Lung microvascular endothelial cell (primary cell): ENCODE data around the gene PHTF2. TPM values are rescaled to one million over a fixed set of nuclear protein-coding genes. Genes with fewer than 3 reads are reported as not detected.
A peak's percentile ranks its signal among the peaks of the same experiment; 100 is the strongest.
"Not testable (repeated sequence)": the region's sequence is repeated elsewhere in the genome, so short reads cannot be mapped to it uniquely, and the experiment has no call there.

Source experiments
- DNase-seq, 2 donors: peaks; one replicate each; pipeline versions ENCODE4 v3.0.0 to v3.0.0-alpha.2; 2010; ENCODE audit warnings: low read depth in 2 of 2
- total RNA-seq: library from RNA; depleted of rRNA; stranded (reverse); fragments of >200 nt; gene quantifications from 2 replicates; pipeline ENCODE4 v1.2.1, GENCODE V29; 2014

The PHTF2 gene
- total RNA-seq, 1 donor from 2014 or later = 7.7 TPM

DNA sequence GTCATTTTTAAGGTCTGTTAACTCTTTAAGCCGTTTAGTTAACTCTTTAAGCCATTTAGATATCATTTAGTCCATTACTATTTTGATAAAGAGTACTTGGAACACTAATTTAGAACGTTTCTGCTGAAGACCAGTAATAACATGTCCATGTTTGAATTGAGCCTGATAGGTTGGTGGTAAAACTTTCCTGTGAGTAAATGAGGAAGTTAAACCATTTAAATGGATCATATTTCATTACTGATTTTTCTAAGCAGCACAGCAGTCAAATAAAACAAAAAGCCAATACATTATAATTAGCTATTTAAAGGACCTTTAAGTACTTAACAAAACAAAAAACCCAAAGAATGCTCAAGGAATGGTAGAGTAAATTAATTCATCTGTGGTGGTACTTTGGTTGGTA lies 29.4 kb downstream of the PHTF2 start:
- no peak for DNase-seq

DNA sequence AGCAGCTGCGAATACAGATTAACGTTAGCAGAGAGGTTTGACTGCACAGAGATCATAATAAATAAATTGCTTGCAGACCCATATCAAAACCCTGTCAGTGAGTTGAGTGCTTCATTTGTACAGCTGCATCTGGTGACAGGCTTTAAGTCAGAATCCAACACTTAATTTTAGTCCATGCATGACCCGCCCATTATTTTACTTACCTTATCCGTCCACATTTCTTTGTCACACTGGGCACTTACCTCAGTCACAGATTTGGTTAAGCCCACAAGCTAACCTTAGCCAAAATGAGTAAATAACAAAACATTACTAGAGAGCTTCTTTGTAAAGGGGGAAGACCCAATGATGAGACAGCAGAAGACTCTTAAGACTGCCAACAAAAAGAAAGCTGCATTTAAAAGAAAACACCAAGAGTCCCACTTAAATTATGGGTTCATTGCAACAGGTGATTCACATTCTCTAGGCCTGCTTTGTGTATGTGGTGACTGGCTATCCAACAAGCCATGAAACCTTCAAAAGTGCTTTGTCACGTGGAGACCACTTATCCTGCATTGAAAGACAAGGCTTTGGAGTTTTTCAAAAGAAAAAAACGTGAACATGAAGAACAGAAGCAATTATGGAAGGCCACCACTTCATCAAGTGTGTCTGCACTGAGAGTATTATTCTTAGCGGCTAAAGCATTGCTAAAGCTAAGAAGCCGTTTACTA lies 32.2 kb downstream of the PHTF2 start:
- no peak for DNase-seq

DNA sequence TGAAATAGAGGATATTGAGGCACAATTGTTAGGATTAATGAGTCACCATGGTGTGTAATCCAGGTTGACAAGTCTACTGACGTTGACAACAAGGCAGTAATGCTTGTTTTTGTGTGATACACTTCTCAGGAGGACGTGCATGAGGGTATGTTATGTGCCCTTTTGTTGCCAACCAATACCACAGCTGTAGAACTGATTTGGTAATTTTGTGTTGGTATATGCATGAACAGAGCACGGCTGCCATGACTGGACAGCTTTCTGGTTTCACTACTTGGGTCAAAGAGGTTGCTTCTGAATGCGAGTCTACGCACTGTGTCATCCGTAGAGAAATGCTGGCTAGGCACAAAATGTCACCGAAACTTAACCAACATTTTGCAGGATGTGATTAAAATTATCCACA lies 32.9 kb downstream of the PHTF2 start:
- DNase-seq = no peak

DNA sequence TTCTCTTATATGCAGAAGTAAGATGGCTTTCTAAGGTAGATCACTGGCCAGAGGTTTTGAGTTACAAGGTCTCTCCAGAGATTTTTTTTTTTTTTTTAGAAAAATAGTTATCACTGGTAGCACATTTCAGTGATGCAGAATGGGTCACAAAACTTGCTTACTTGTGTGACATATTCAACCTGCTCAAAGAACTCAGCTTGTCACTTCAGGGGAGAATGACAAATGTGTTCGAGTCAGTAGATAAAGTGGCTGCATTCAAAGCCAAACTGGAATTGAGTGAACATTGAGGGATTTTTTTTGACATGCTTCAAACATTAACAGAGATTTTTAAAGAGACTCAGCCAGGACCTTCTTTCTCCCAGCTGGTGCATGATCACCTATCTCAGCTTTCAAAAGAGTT lies 33.4 kb downstream of the PHTF2 start:
- no peak for DNase-seq

DNA sequence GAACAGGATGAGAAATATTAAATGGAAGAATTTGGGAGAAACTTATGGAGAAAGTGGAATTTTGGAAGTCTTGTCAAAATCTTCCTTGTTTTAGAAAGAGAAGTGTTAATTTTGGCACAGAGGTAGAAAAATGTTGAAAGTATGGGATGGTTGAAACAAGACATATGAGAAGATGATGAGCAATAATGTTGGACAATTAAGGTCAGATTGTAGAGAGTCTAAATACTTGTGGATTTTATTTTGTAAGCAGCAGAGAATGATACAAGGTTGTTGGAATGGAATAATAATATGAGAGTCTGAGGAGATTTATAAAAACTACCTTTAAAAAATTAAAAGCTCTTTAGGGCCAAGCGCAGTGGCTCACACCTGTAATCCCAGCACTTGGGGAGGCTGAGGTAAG lies 34.6 kb downstream of the PHTF2 start:
- DNase-seq = no peak

DNA sequence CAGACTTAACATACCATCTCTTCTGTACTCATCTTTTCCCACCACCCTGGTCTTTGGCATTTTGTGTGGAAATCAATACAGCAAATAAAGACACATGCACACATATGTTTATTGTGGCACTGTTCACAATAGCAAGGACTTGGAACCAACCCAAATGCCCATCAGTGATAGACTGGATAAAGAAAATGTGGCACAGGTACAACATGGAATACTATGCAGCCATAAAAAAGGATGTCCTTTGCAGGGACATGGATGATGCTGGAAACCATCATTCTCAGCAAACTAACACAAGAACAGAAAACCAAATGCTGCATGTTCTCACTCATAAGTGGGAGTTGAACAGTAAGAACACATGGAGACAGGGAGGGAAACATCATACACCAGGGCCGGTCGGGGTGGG lies 37.9 kb downstream of the PHTF2 start:
- not testable (repeated sequence) for DNase-seq

DNA sequence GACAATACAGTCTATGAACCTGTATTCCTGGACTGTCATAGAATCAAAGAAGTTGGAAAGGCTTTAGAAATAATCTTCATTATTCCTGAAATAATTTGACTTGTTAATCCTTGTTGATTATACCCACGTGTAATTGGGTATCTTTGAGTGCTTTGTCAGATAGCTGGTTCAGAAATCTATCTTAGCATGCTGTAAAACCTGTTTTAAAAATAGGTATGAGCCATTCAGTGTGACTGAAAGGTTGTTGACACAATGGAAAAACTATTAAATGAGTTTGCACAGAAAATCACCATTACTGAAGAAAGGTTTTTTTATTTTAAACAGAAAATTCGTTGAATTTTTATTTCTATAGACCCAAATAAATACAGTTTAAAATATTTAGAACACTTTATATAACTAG lies 38.7 kb downstream of the PHTF2 start:
- no peak for DNase-seq

DNA sequence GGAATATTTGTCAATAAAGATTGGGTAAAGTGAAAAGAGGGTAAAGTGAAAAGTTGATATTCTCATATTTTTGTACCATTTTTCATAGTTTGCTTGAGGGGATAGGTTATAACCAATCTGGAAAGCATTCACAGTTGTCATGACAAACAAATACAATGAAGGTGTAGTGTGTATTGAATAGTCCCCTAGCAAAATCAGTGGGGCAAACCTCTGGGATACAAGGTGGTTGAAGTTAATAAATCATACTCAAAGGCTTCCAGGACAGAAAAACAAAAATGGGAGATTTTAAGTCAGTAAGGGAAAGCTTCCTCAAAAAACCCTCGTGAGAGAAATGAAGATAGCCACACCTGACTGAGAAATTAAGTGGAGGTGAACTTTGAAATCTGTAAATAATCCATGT lies 39.4 kb downstream of the PHTF2 start:
- no peak for DNase-seq

DNA sequence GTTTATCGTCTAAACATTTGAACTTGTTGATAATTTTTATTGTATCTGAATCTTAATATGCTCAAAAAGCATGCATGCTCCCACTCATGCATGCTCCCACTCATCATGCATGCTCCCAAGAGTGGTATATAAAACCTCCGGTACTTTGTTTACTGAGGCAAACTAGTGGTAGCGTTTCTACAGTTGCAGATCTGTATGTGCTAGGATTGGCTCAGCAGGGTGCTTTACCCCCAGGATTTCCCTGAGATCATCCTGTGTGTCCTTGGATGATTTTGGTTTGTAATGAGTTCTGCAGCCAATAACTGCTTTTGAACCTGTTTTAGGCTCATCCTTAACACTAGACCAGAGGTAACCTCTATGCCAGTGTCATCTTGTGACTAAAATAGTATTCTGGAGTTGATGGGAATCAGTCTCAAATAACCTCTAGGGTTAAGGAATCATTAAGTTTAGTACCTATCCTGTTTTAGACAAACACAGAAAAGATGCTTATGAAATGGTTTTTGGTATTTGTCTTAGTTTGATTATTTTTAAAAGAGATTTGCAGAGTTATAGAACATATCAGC lies 40.4 kb downstream of the PHTF2 start:
- no peak for DNase-seq

DNA sequence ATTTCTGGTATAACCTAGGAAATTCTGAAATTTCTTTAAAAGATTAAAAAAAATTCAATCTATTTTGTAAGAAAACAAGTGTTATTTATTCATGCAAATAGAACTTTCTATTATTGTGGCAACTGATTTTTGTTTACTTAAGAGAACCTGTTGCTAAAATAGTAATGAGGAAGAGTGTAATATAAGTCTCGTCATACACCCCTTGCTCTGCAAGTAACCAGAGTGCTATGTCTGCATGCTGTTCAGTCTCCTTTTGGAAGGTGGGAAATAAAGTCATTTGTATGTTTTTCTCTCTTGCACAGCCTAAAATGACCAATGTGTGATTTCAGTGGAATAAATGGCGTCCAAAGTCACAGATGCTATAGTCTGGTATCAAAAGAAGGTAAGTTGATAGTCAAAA lies 41.3 kb downstream of the PHTF2 start:
- DNase-seq = no peak

DNA sequence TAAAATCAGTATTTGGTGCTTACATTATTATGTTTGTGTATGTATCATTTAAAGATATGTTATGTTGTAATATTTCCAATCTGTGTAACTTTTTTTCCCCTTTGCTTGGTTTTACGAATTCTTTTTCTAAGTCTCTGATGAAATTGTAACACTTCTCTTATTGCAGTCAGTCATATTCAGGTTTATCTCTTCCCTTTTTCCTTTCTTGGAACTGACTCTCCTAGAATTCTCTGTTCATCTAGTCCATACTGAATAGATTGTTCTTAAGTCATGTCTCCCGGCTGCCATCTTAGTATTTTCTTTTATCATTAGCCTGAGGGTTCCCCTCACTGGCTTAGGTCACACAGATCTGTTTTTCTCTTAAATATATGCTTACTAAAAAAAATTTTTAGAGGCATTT lies 44.6 kb downstream of the PHTF2 start:
- DNase-seq = no peak

DNA sequence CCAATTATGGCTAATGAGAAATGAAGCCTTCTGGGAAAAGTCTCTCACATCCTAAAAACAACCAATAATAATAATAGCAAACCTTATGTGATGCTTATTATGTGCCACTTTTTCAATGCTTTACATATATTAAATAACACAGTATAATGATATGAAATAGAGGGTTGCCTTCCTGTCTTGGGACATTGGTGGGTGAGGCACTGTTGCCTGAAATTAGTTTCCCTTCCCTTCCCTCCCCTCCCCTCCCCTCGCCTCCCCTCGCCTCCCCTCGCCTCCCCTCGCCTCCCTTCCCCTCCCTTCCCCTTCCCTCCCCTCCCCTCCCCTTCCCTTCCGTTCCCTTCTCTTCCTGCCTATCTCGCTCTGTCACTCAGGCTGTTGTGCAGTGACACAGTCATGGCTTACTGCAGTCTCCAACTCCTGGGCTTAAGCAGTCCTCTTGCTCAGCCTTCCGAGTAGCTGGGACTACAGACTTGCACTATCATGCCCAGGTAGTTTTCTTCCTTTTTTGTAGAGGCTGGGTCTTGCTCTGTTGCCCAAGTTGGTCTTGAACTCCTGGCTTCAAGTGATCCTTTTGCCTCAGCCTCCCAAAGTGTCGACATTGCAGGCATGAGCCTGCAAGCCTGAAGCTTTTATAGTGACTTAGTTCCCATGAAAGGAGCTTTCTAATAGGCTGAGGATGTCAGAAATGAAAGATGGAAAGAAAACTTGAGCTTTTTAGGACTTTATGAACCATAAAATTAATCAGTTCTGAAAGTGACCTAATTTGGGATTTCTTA lies 47.9 kb downstream of the PHTF2 start:
- DNase-seq = no peak

DNA sequence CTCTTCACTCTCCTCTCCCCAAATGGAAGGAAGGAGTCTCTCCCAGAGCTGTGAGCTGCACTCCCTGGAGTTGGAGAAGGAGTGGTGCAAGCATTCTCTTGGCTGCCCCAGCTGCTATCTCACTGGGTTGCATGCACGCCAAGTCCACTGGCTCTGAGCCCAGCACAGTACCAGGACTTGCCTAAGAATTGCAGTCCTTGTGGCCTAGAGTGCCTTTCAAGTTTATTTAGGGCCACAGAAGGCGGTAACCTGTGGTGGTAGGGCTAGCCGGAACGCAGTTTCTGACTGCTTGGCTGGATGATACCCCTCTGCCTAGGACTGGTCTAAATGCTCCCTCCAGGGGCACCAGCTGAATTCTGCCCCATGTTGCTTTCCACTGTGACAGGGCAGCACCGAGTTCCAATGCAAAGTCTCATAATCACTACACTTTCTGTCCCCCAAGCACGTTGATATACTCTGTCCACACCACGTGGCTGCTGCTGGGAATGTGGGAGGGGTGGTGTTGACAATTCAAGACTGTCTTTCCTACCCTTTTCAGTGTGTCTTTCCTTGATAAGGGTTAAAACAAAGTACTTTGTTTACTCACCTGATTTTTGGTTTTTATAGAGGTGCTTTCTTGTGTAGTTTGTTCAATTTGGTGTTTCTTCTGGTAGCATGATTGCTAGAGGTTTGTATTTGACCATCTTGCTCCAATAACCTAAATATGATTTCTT lies 57.0 kb downstream of the PHTF2 start:
- no peak for DNase-seq

DNA sequence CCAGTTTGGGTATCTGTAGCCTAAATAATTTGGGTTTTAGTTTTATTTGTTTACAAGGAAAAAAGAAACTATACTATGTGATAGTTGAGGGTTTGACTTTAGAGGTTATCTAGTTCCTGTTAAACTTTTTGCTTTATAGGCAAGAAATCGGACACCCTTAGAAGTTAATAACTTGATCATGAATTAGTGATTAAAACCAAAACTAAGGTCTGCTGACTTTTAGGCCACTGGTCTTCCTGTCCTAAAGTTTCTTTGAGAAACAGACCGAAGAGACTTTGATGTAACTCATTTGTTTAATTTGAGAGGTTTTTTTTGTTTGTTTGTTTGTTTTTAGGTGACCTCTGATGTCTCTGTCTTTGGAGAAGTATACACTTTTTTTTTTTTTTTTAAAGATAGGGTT lies 59.7 kb downstream of the PHTF2 start:
- DNase-seq = no peak

DNA sequence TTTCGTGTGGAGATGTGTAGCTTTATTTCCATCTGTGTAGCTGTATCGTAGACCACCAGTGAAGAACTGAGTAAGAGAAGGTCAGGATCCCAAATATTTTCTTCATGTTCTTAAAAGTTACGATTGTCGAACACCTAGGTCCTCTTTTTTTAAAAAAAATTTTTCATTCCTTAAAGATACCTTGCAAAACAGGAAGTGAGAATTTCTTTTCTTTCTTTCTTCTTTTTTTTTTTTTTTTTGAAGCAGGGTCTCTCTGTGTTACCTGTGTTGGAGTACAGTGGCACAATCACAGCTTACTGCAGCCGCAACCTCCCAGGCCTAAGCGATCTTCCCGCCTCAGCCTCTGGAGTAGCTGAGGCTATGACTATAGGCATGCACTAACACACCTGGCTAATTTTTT lies 60.8 kb downstream of the PHTF2 start:
- no peak for DNase-seq

DNA sequence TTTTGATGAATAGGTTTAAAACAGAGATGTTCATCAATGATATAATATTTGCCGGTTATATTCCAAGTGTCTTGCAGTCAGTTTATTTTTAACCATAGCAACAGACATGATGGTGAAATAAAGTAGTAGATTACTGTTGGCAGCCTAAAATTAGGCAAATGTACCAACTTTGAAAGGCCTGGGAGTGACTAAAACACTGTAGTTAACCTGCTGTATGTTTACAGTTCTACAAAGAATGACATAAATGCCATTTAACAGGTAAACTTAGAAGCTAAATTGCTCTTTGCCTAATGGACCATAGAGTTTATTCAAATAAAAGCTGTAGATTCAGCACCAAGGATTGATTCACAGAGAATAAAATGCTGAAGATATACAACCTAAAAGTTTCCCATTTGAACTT lies 64.1 kb downstream of the PHTF2 start:
- DNase-seq = no peak

DNA sequence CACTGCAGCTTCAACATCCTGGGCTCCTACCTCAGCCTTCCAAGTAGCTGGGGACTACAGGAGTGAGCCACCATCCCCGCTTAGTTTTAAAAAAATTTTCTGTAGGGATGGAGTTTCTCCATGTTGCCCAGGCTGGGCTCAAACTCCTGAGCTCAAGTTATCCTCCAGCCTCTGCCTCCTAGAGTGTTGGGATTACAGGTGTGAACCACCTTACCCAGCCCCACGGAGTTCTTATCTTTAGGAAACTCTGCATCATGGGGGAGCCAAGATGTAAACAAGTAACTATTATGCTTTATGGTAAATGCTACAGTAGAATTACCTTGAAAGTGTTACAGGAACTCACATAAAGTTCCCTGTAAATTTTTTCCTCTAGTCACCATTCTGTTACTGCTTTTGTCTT lies 65.3 kb downstream of the PHTF2 start:
- DNase-seq = no peak

DNA sequence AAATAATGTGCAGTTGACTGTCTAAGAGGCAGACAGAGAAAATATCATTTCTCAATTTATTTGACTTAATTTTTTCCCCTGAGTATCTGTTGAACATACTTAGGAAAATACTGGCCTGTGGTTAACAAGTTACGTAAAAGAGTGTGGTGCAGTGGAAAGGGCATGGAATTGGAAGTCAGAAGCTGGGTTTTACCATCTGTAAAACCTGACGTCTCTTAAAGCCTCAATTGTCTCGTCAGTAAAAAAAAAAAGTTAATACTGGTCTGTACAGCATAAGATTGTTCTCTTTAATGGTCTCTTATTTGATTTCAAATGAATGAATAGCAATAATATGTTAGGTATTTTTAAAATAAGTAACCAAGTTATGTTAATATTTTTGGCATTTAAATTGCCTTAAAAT lies 67.8 kb downstream of the PHTF2 start:
- no peak for DNase-seq

DNA sequence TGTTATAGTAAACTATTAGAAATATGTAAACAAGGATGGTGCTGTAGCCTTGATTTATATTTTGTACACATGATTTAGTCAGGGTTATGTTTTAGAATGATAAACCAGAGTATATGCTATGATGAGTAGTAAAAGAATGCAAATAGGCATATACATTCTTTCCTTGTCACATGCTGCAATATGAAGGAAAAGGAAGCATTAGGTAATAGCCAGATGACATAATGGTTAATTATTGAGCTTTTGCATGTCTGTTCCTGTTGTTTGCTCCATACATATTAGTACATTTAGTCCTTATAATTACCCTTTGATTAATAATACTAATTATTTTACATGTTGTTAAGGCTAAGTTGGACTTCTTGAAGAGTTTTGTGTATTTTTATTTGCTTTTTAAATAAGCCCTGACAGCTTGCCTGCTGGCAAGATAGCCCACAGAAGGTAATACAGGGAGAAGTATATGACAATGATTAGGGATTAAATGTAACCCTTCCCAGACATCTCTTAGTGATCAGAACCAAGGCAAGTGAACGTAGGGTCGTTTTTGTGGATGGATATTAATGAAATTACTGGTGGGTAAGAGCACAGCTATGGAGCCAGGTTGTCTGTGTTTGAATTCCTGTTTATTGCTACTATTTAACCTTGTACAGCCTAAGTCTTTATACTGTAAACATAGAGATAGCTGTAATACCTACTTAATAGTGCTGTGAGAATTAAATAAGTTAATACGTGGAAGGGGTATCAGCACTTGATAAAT lies 68.4 kb downstream of the PHTF2 start:
- peak; percentile 70 to 73 for DNase-seq

DNA sequence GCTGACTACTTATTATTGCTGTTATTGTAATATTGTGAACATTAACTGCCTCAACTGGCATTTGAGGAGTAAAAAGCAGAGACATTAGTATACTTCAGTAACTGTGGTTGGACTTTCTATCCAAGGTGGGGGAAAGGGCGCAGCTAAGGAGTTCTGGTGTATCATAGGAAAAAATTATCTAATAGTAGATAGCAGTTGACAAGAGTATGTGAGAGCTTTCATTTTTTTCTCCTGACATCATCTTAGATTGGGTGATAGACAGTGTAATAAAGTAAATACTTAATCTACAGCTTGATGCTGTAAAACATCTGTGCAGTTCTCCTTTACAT lies 68.9 kb downstream of the PHTF2 start:
- DNase-seq = peak; percentile 18 to 30

DNA sequence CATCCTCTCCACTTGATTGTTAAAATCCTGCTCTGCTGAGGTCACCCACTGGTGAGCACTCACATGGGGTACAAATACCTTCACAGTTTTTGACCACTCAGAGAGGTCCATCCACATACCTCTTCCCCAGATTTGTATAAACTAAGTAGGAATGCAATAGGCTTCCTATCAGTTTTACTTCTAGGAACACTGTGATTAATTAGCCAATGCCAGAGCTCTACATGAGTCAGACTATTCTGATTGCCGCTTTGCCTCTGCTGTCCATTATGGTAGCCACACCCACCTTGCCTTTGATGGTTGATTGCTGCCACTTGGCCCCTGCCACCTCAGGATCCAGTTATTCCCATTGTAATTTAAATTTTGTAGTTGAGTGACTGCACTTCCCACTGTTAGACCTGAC lies 73.7 kb downstream of the PHTF2 start:
- not testable (repeated sequence) for DNase-seq
